ENCODE data around the gene ZNF814.

GRCh38 chr19:57818378-57818777 lies 70.5 kb downstream of the ZNF814 start:
- no peak for TF ChIP-seq MAX (IDR thresholded peaks at IDR 0.05; ENCODE audit: low read depth, low read length)
- TF ChIP-seq, protein P1, sequence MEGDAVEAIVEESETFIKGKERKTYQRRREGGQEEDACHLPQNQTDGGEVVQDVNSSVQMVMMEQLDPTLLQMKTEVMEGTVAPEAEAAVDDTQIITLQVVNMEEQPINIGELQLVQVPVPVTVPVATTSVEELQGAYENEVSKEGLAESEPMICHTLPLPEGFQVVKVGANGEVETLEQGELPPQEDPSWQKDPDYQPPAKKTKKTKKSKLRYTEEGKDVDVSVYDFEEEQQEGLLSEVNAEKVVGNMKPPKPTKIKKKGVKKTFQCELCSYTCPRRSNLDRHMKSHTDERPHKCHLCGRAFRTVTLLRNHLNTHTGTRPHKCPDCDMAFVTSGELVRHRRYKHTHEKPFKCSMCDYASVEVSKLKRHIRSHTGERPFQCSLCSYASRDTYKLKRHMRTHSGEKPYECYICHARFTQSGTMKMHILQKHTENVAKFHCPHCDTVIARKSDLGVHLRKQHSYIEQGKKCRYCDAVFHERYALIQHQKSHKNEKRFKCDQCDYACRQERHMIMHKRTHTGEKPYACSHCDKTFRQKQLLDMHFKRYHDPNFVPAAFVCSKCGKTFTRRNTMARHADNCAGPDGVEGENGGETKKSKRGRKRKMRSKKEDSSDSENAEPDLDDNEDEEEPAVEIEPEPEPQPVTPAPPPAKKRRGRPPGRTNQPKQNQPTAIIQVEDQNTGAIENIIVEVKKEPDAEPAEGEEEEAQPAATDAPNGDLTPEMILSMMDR (IDR thresholded peaks at IDR 0.05; ENCODE audit: low read depth, low read length) = no peak
- TF ChIP-seq POLR2A (IDR thresholded peaks at IDR 0.05; ENCODE audit: extremely low read depth, insufficient read length) = no peak
